RWPE2 (cell line): ENCODE measurements around the gene NLN.

Experiments used
- ATAC-seq: fragments of 200-7000 bp; cut with Tn5 transposase; 3 replicates; pipeline ENCODE4 v1.9.1; 2021; ENCODE audit warnings: low read depth
- DNase-seq: peaks from one replicate; pipeline ENCODE4 v3.0.0-alpha.2; 2020; ENCODE audit warnings: low spot score
- H3K27ac ChIP-seq: fragments of 450-650 bp; 2 replicates; pipeline ENCODE4 v1.5.1; 2017; ENCODE audit warnings: mild to moderate bottlenecking; ENCODE audit not compliant: poor library complexity, severe bottlenecking
- H3K27me3 ChIP-seq: fragments of 250-450 bp; sonication (Bioruptor Pico); 2 replicates; pipeline ENCODE4 v1.5.1; 2021; ENCODE audit warnings: mild to moderate bottlenecking, moderate library complexity; ENCODE audit not compliant: insufficient read depth, poor library complexity, severe bottlenecking
- H3K36me3 ChIP-seq: fragments of 250-450 bp; sonication (Bioruptor Pico); 2 replicates; pipeline ENCODE4 v1.5.1; 2020; ENCODE audit warnings: low read depth, mild to moderate bottlenecking, moderate library complexity
- H3K4me1 ChIP-seq: fragments of 250-450 bp; sonication (Bioruptor Pico); 2 replicates; pipeline ENCODE4 v1.5.1; 2021; ENCODE audit warnings: mild to moderate bottlenecking, moderate library complexity; ENCODE audit not compliant: insufficient read depth, poor library complexity, severe bottlenecking
- H3K4me3 ChIP-seq: fragments of 250-450 bp; sonication (Bioruptor Pico); 2 replicates; pipeline ENCODE4 v1.5.1; 2021; ENCODE audit warnings: mild to moderate bottlenecking, moderate library complexity; ENCODE audit not compliant: severe bottlenecking
- H3K9me3 ChIP-seq: fragments of 250-450 bp; sonication (Bioruptor Pico); 2 replicates; pipeline ENCODE4 v1.5.1; 2021; ENCODE audit warnings: mild to moderate bottlenecking, moderate library complexity; ENCODE audit not compliant: severe bottlenecking
- TF ChIP-seq, protein P1 (sequence below): fragments of 450-650 bp; IDR thresholded peaks from one replicate; pipeline ENCODE4 v1.5.1; 2017; ENCODE audit warnings: mild to moderate bottlenecking, moderate library complexity; ENCODE audit not compliant: poor library complexity, severe bottlenecking

Gene NLN

DNA sequence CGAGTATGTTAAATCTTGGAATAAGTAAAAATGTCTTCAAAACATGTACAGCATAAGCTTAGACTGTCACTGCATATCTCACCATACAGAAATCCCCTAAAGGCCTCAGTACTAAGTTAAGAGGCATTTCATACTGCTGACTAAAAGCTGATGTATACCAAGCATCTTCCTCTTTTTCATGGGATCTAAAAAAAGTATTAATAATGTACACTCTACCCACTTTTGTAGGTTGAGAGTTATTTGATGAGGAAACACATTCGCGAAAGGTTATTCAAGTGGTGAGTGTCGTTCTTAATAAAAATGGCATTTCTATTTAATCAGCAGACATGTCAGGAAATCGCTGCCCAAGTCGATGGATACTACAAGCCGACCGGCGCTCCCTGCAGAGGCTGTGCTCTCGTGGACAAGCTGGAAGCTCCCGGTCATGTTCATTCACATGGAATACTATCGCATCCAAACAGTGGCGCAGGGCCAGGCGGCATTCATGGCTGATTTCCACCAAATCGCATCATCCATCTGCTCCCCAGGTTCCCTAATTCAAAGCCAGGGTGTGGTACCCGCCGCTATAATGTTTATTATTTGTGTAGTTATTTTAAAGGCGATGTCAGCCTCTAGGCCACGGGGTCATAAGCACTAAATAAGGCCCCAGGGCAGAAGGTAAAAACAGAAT, 820 bp upstream of the NLN start:
- peak overlapping the region; percentile 66 for H3K27ac ChIP-seq
- peaks cover 19% of the 10 kb centered on the region for H3K4me1 ChIP-seq
- H3K9me3 ChIP-seq: no peaks in the 10 kb centered on the region
- no peaks in the 10 kb centered on the region for H3K27me3 ChIP-seq
- H3K4me3 ChIP-seq: peak overlapping the region; percentile 94
- DNase-seq (peak; percentile 68), ATAC-seq (peak; percentile 54)
- TF ChIP-seq, protein P1, sequence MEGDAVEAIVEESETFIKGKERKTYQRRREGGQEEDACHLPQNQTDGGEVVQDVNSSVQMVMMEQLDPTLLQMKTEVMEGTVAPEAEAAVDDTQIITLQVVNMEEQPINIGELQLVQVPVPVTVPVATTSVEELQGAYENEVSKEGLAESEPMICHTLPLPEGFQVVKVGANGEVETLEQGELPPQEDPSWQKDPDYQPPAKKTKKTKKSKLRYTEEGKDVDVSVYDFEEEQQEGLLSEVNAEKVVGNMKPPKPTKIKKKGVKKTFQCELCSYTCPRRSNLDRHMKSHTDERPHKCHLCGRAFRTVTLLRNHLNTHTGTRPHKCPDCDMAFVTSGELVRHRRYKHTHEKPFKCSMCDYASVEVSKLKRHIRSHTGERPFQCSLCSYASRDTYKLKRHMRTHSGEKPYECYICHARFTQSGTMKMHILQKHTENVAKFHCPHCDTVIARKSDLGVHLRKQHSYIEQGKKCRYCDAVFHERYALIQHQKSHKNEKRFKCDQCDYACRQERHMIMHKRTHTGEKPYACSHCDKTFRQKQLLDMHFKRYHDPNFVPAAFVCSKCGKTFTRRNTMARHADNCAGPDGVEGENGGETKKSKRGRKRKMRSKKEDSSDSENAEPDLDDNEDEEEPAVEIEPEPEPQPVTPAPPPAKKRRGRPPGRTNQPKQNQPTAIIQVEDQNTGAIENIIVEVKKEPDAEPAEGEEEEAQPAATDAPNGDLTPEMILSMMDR: no peak
- H3K36me3 ChIP-seq: peaks cover 13% of the 10 kb centered on the region; the same call in 1 of the 2 replicates

DNA sequence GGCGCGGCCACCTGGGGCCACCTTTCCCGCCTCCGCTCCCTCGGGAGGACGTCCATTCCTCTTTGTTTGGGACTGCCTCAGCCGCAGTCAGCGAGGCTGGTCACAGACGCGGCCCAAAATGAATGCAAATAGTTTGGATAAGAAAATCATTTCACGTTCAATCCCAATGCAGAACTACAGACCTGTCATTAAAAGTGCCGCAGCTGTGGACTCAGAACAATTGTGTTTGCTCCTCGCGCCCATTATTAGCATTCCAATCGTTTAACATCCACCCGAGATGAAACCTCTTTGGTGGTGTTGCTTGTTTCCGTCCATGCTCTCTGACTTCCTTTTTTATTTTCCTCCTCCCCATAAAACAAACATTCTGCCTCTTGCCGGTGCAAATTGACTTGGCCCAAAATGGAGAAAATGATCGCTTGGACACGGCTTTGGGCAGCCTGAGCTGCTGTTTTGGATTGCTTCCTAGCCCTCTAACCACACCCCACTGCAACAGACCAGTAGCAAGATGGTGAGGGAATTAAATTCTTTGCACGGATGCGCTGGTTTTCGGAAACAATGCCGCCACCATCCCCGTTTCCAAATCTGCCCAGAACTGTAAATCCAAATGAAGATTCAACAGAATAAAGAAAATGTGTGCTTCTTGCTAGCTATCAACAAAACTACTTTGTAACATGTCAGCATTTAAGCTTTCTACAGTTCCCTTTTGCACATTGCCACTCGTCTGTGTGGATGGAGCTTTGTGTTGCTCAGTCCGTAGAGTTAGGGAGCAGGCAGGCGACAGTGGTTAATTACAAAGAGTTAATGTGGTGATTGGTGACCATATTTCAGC, 784 bp downstream of the NLN start:
- peaks cover 23% of the 10 kb centered on the region for H3K4me1 ChIP-seq
- H3K27me3 ChIP-seq: no peaks in the 10 kb centered on the region
- TF ChIP-seq, protein P1: no peak
- no peaks in the 10 kb centered on the region for H3K9me3 ChIP-seq
- ATAC-seq (peak; percentile 48), DNase-seq (no peak)
- H3K4me3 ChIP-seq: peak overlapping the region; percentile 94
- peak overlapping the region; percentile 66 for H3K27ac ChIP-seq
- H3K36me3 ChIP-seq: peaks cover 13% of the 10 kb centered on the region; the same call in 1 of the 2 replicates

DNA sequence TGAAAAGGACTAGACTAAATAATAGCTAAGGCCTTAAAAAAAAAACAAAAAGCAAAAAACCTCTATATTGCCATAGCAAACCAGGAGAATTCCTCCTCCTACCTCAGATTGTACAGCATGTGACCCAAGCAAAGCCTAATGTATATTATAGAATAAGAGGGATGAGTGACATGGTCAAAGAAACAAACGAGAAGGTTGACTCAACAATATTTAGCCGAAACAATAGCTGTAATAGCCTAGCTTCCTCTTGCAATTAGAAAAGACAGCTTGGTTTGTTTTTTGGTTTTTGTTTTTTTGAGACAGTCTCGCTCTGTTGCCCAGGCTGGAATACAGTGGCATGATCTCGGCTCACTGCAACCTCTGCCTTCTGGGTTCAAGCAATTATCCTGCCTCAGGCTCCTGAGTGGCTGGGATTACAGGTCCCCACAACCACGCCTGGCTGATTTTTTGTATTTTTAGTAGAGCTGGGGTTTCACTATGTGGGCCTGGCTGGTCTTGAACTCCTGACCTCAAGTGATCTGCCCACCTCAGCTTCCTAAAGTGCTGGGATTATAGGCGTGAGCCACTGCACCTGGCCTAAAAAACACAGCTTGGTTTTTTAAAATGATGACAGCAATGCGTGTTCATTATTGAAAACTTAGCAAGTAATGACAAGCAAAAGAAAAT, 5.6 kb downstream of the NLN start:
- ATAC-seq (peak; percentile 15; the same call in 2 of the 3 replicates), DNase-seq (no peak)
- no peaks in the 10 kb centered on the region for H3K9me3 ChIP-seq
- H3K4me1 ChIP-seq: peaks cover 23% of the 10 kb centered on the region
- no peaks in the 10 kb centered on the region for H3K27me3 ChIP-seq
- H3K36me3 ChIP-seq: peaks cover 6% of the 10 kb centered on the region; the same call in 1 of the 2 replicates
- TF ChIP-seq, protein P1: no peak
- H3K27ac ChIP-seq: peak overlapping the region; percentile 63
- no peak overlapping the region for H3K4me3 ChIP-seq

DNA sequence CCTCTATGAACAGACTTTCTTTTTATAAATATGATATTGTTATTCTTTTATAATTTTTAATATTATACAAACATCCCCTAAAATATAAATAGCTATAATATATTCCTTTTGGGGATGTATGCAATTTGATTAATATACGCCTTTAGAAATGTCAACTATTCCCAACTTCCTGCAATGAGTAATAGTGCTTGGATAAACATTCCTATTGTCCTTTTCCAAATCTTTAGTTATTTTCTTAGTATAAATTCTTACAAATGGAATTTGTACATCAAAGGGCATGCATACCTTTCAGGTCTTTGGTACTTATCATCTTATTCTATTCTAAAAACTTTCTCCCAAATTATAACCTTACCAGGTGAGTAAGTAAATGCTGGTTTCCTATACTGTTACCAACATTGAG, 6.2 kb downstream of the NLN start:
- H3K36me3 ChIP-seq: peaks cover 4% of the 10 kb centered on the region; the same call in 1 of the 2 replicates
- peak; percentile 74 for ATAC-seq

More for the DNA sequence above, 6.2 kb downstream of the NLN start:
- H3K4me3 ChIP-seq: no peak overlapping the region
- H3K9me3 ChIP-seq: no peaks in the 10 kb centered on the region
- no peaks in the 10 kb centered on the region for H3K27me3 ChIP-seq
- H3K4me1 ChIP-seq: peaks cover 22% of the 10 kb centered on the region
- TF ChIP-seq, protein P1: no peak
- peak overlapping the region; percentile 63 for H3K27ac ChIP-seq
- DNase-seq: no peak
